ENCODE measurements around the gene RBP5.

- TF ChIP-seq CTCF (IDR thresholded peaks at IDR 0.05; ENCODE audit: low read depth, low read length), result no peak
- TF ChIP-seq EZH2phosphoT487 (IDR thresholded peaks at IDR 0.05; ENCODE audit: low read depth), result no peak
Measured at GRCh38 chr12:7176595-7176994, 47.9 kb upstream of the RBP5 start.
